OCI-LY7 (cell line): Measurements from ENCODE around the gene ELOB. TPM values are rescaled to one million over a fixed set of nuclear protein-coding genes. Genes with fewer than 3 reads are reported as not detected.

Experiments
- BruUV-seq: library from RNA; stranded (reverse); fragments of 400-500 nt; replicated peaks from 2 replicates; lab custom pipeline; 2021; lab: Mats Ljungman, UMichigan
- CTCF ChIA-PET: fragments of 300-600 bp; sonication (Branson Sonifier 250); formaldehyde crosslinking; loops from one replicate; lab custom pipeline; 2022; ENCODE audit warnings: antibody characterized with exemption; ENCODE audit not compliant: unreplicated experiment; lab: Charles Lee
- POLR2A ChIA-PET: fragments of 300-600 bp; sonication (Branson Sonifier 250); formaldehyde crosslinking; loops from one replicate; lab custom pipeline; 2022; ENCODE audit warnings: antibody characterized with exemption; lab: Charles Lee
- DNase-seq: peaks from one replicate; pipeline ENCODE4 v3.0.0-alpha.2; 2015; ENCODE audit warnings: low spot score
- H2AFZ ChIP-seq: fragments of 200-600 bp; sonication (generic), shearing (Covaris generic); 2 replicates; pipeline ENCODE4 v1.6.1; 2014; ENCODE audit warnings: mild to moderate bottlenecking, antibody characterized with exemption, low read length, moderate library complexity
- H3K27ac ChIP-seq: fragments of 200-600 bp; sonication (generic); 2 replicates; pipeline ENCODE4 v1.5.1; 2014; ENCODE audit warnings: mixed run types, low read depth, mild to moderate bottlenecking, moderate library complexity, low read length, inconsistent platforms; ENCODE audit not compliant: poor library complexity, severe bottlenecking
- H3K36me3 ChIP-seq: fragments of 200-600 bp; sonication (generic); 2 replicates; pipeline ENCODE4 v1.6.1; 2014; ENCODE audit warnings: mild to moderate bottlenecking, antibody characterized with exemption, low read length, moderate library complexity, mixed read lengths; ENCODE audit not compliant: insufficient read depth
- H3K4me1 ChIP-seq: fragments of 200-600 bp; sonication (generic); 2 replicates; pipeline ENCODE4 v1.5.1; 2014; ENCODE audit warnings: mild to moderate bottlenecking, low read length; ENCODE audit not compliant: insufficient read depth, poor library complexity, severe bottlenecking
- H3K4me2 ChIP-seq: fragments of 200-600 bp; sonication (generic); 2 replicates; pipeline ENCODE4 v1.6.1; 2014; ENCODE audit warnings: mild to moderate bottlenecking, low read length
- H3K4me3 ChIP-seq: fragments of 200-600 bp; sonication (generic); 2 replicates; pipeline ENCODE4 v1.5.1; 2014; ENCODE audit warnings: mild to moderate bottlenecking, low read depth, low read length; ENCODE audit not compliant: poor library complexity, severe bottlenecking
- H3K79me2 ChIP-seq: fragments of 200-600 bp; sonication (generic); 2 replicates; pipeline ENCODE4 v1.6.1; 2016; ENCODE audit warnings: low read depth, mild to moderate bottlenecking, low read length, moderate library complexity, mixed read lengths; ENCODE audit not compliant: insufficient read depth
- H3K9me2 ChIP-seq: fragments of 200-600 bp; sonication (generic); 2 replicates; pipeline ENCODE4 v1.6.1; 2016; ENCODE audit warnings: mild to moderate bottlenecking, low read length, mixed read lengths; ENCODE audit not compliant: insufficient read depth
- H3K9me3 ChIP-seq: fragments of 200-600 bp; sonication (generic); 2 replicates; pipeline ENCODE4 v1.6.1; 2014; ENCODE audit warnings: mild to moderate bottlenecking, mixed run types, low read length, mixed read lengths
- H4K20me1 ChIP-seq: fragments of 200-600 bp; sonication (generic); 2 replicates; pipeline ENCODE4 v1.6.1; 2014; ENCODE audit warnings: mild to moderate bottlenecking, antibody characterized with exemption, low read length, moderate library complexity, mixed read lengths; ENCODE audit not compliant: insufficient read depth
- CTCF ChIP-seq: fragments of 200-600 bp; sonication (generic); conservative IDR thresholded peaks from 2 replicates; pipeline ENCODE4 v1.5.1; 2014; ENCODE audit warnings: mild to moderate bottlenecking, antibody characterized with exemption, low read length, moderate library complexity, mixed read lengths
- EZH2phosphoT487 ChIP-seq: fragments of 200-600 bp; sonication (generic); IDR thresholded peaks from 2 replicates; pipeline ENCODE4 v1.6.1; 2018; ENCODE audit warnings: low read depth, borderline replicate concordance, mild to moderate bottlenecking, mixed run types, antibody characterized with exemption, low read length, moderate library complexity, mixed read lengths
- intact Hi-C: fragments of 100-400 bp; cut with micrococcal nuclease; formaldehyde crosslinking; loops from one replicate; pipeline ENCODE4 v1.10.0; 2022; ENCODE audit not compliant: unreplicated experiment
- total RNA-seq, 2 experiments: library from RNA; depleted of rRNA in 1 of 2; stranded (reverse); fragments of >200 nt in 1 of 2; shearing (Covaris generic) in 1 of 2; gene quantifications; 2 replicates each; pipeline ENCODE4 v1.2.3, GENCODE V29; 2014 to 2022

Gene ELOB
- total RNA-seq, 2 experiments from 2014 or later: 209 to 285 TPM

GRCh38 chr16:2818272-2818876, 41.3 kb upstream of the ELOB start:
- H3K4me3 ChIP-seq: peak overlapping the region; percentile 86
- peak overlapping the region; percentile 71 for H3K4me2 ChIP-seq
- no peaks in the 10 kb centered on the region for H3K36me3 ChIP-seq
- intact Hi-C loops: no loop called here
- no peaks in the 10 kb centered on the region for H3K9me2 ChIP-seq
- no peak for DNase-seq
- POLR2A ChIA-PET: no interaction called here
- no peak overlapping the region for H2AFZ ChIP-seq
- peak overlapping the region; percentile 54 for H3K27ac ChIP-seq
- no peak for TF ChIP-seq CTCF
- no peak for TF ChIP-seq EZH2phosphoT487
- peaks cover 18% of the 10 kb centered on the region for H3K4me1 ChIP-seq
- no peaks in the 10 kb centered on the region for H3K9me3 ChIP-seq
- H3K79me2 ChIP-seq: peaks cover 10% of the 10 kb centered on the region; the same call in 1 of the 2 replicates
- no peaks in the 10 kb centered on the region for H4K20me1 ChIP-seq
- CTCF ChIA-PET: no interaction called here
- BruUV-seq: no TSS peak

GRCh38 chr16:2817340-2818271, 40.5 kb upstream of the ELOB start:
- Histone ChIP-seq H3K9me3 (no peaks in the 10 kb centered on the region), H4K20me1 (no peaks in the 10 kb centered on the region), H3K4me1 (peaks cover 18% of the 10 kb centered on the region), H3K79me2 (peaks cover 10% of the 10 kb centered on the region; the same call in 1 of the 2 replicates), H3K4me3 (peak overlapping the region; percentile 86), H2AFZ (peak overlapping the region; percentile 89; the same call in 1 of the 2 replicates), H3K36me3 (no peaks in the 10 kb centered on the region), H3K9me2 (no peaks in the 10 kb centered on the region), H3K4me2 (peak overlapping the region; percentile 71), H3K27ac (peak overlapping the region; percentile 54)
- POLR2A ChIA-PET: no interaction called here
- intact Hi-C loops: no loop called here
- BruUV-seq: no TSS peak
- TF ChIP-seq EZH2phosphoT487 (no peak), CTCF (no peak; the same call in 1 of the 2 replicates)
- peak; percentile 51 for DNase-seq
- CTCF ChIA-PET: interaction anchor here (0.5 to 0.6 kb wide), 2 partner anchors 907 to 1475 kb away, joined by 4 to 11 read pairs; no protein-coding TSS in a partner anchor
